Body of pancreas (tissue), 4 donors: Measurements from ENCODE around the gene MAGEE2.

ENCODE experiments used
- POLR2A ChIP-seq, 3 donors: fragments of 450-650 bp; IDR thresholded peaks; one replicate each; pipeline ENCODE4 v1.6.1; 2016; ENCODE audit warnings: antibody characterized with exemption in 3 of 3, mild to moderate bottlenecking in 2 of 3
- TF ChIP-seq, protein P1 (sequence below), 7 experiments: fragments of 450-650 bp in 4 of 7; fragments of 200-600 bp in 3 of 7; sonication (generic) in 3 of 7; IDR thresholded peaks; one replicate each; pipeline ENCODE4 v1.5.1; 2016 to 2019; ENCODE audit warnings: antibody characterized with exemption in 7 of 7

DNA sequence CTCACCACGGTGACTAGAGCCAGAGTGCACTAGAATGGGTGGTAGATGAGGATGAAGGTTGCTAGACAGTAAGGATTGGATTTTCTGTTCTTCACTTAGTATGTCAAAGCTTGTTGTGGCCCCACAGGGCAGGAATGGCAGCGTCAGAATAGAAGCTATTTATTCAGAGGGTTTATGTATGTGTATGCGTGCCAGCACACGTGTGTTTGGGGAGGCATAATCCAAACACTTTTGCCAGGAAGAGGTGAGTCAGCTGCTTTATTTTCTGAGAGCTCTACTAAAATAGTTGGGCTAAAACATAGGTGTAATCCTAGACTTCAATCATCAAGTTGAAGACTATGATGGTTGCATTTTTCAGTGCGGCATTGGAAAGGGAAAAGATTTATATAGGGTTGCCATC lies 1.2 kb upstream of the MAGEE2 start:
- no peak for TF ChIP-seq POLR2A (IDR thresholded peaks at IDR 0.05)
- TF ChIP-seq, protein P1, sequence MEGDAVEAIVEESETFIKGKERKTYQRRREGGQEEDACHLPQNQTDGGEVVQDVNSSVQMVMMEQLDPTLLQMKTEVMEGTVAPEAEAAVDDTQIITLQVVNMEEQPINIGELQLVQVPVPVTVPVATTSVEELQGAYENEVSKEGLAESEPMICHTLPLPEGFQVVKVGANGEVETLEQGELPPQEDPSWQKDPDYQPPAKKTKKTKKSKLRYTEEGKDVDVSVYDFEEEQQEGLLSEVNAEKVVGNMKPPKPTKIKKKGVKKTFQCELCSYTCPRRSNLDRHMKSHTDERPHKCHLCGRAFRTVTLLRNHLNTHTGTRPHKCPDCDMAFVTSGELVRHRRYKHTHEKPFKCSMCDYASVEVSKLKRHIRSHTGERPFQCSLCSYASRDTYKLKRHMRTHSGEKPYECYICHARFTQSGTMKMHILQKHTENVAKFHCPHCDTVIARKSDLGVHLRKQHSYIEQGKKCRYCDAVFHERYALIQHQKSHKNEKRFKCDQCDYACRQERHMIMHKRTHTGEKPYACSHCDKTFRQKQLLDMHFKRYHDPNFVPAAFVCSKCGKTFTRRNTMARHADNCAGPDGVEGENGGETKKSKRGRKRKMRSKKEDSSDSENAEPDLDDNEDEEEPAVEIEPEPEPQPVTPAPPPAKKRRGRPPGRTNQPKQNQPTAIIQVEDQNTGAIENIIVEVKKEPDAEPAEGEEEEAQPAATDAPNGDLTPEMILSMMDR (IDR thresholded peaks at IDR 0.05), result no peak
